ENCODE results near the gene CCDC88C.

GRCh38 chr14:91367173-91368171 is 50.1 kb downstream of the CCDC88C start:
- TF ChIP-seq CTCF (IDR thresholded peaks at IDR 0.05) = no peak
- no peak for TF ChIP-seq POLR2A (IDR thresholded peaks at IDR 0.05)
